WI38 (cell line): ENCODE data around the gene NEK10.

Source experiments
- H3K4me3 ChIP-seq: 2 replicates; pipeline ENCODE4 v1.5.1; 2011; ENCODE audit warnings: low read depth, mild to moderate bottlenecking, control low read depth, low read length
- CTCF ChIP-seq: IDR thresholded peaks from 2 replicates; pipeline ENCODE4 v1.5.1; 2012; ENCODE audit warnings: low read depth, mild to moderate bottlenecking, control low read depth, low read length

The NEK10 gene

GRCh38 chr3:27145719-27146118 lies 223.5 kb downstream of the NEK10 start:
- H3K4me3 ChIP-seq: no peak overlapping the region
- TF ChIP-seq CTCF: no peak

- H3K4me3 ChIP-seq: no peak overlapping the region
- TF ChIP-seq CTCF: no peak
Observed at GRCh38 chr3:27141668-27142067, 227.5 kb downstream of the NEK10 start.

- TF ChIP-seq CTCF: no peak
- H3K4me3 ChIP-seq: no peak overlapping the region
Observed at GRCh38 chr3:27138562-27138961, 230.6 kb downstream of the NEK10 start.

- H3K4me3 ChIP-seq: no peak overlapping the region
- no peak for TF ChIP-seq CTCF
Observed at GRCh38 chr3:27138005-27138404, 231.2 kb downstream of the NEK10 start.

GRCh38 chr3:27134171-27134796 lies 234.9 kb downstream of the NEK10 start:
- TF ChIP-seq CTCF: peak; percentile 86
- no peak overlapping the region for H3K4me3 ChIP-seq

GRCh38 chr3:27133060-27133459 lies 236.1 kb downstream of the NEK10 start:
- TF ChIP-seq CTCF: no peak
- no peak overlapping the region for H3K4me3 ChIP-seq

GRCh38 chr3:27130796-27131195 lies 238.4 kb downstream of the NEK10 start:
- H3K4me3 ChIP-seq: no peak overlapping the region
- TF ChIP-seq CTCF: no peak
